HEK293 (cell line): ENCODE measurements around the gene IGF2BP1.
"Not testable (repeated sequence)": the region's sequence is repeated elsewhere in the genome, so short reads cannot be mapped to it uniquely, and the experiment has no call there.

Experiments
- CTCF ChIA-PET: fragments of 350-600 bp; formaldehyde crosslinking; extraction: SDS; loops from one replicate; lab custom pipeline; 2021; ENCODE audit warnings: antibody characterized with exemption; lab: Yijun Ruan, JAX
- POLR2A ChIA-PET: fragments of 300-600 bp; formaldehyde crosslinking; extraction: SDS; loops from one replicate; lab custom pipeline; 2020; ENCODE audit warnings: antibody characterized with exemption, inconsistent platforms; lab: Yijun Ruan, JAX
- H3K27ac ChIP-seq: fragments of 200-500 bp; sonication (Bioruptor generic); 2 replicates; pipeline ENCODE4 v1.5.1; 2014; ENCODE audit warnings: low read depth, low read length, control low read depth, inconsistent platforms; ENCODE audit errors: extremely low read depth
- H3K36me3 ChIP-seq, 2 experiments: fragments of 200-500 bp in 1 of 2; sonication (Bioruptor generic) in 1 of 2; 1 replicate in 1 of 2; 2 replicates in 1 of 2; pipeline ENCODE4 v1.5.1; 2014 to 2017; ENCODE audit warnings: inconsistent platforms in 2 of 2, low read length in 2 of 2; ENCODE audit not compliant: control insufficient read depth in 2 of 2, insufficient read depth in 1 of 2
- H3K4me1 ChIP-seq: fragments of 200-500 bp; sonication (Bioruptor generic); 2 replicates; pipeline ENCODE4 v1.5.1; 2014; ENCODE audit warnings: mild to moderate bottlenecking, low read length, inconsistent platforms; ENCODE audit not compliant: control insufficient read depth, insufficient read depth
- H3K4me3 ChIP-seq: 2 replicates; pipeline ENCODE4 v1.5.1; 2011; ENCODE audit warnings: low read depth, mild to moderate bottlenecking, control low read depth, low read length, moderate library complexity
- H3K9me3 ChIP-seq: fragments of 200-500 bp; sonication (Bioruptor generic); 2 replicates; pipeline ENCODE4 v1.5.1; 2014; ENCODE audit warnings: low read depth, low read length, inconsistent platforms; ENCODE audit not compliant: control insufficient read depth, insufficient read depth
- IKZF3 ChIP-seq: fragments of 450-650 bp; IDR thresholded peaks from 2 replicates; pipeline ENCODE4 v1.5.0; 2018; ENCODE audit warnings: missing biosample characterization, mild to moderate bottlenecking, missing genetic modification characterization, moderate library complexity
- KLF1 ChIP-seq: fragments of 450-650 bp; formaldehyde crosslinking; IDR thresholded peaks from 2 replicates; pipeline ENCODE4 v1.5.1; 2016; ENCODE audit warnings: missing biosample characterization, missing genetic modification characterization
- PRDM10 ChIP-seq: fragments of 450-650 bp; formaldehyde crosslinking; IDR thresholded peaks from 2 replicates; pipeline ENCODE4 v1.5.1; 2016; ENCODE audit warnings: missing biosample characterization, missing genetic modification characterization
- SP2 ChIP-seq: fragments of 450-650 bp; formaldehyde crosslinking; IDR thresholded peaks from 2 replicates; pipeline ENCODE4 v1.5.1; 2016; ENCODE audit warnings: missing biosample characterization, missing genetic modification characterization
- ZBTB10 ChIP-seq: fragments of 450-650 bp; formaldehyde crosslinking; IDR thresholded peaks from 2 replicates; pipeline ENCODE4 v1.5.1; 2016; ENCODE audit warnings: missing biosample characterization, missing genetic modification characterization
- ZFHX2 ChIP-seq: fragments of 450-650 bp; formaldehyde crosslinking; conservative IDR thresholded peaks from 2 replicates; pipeline ENCODE4 v1.5.1; 2016; ENCODE audit warnings: missing biosample characterization, missing genetic modification characterization
- ZNF138 ChIP-seq: fragments of 450-650 bp; formaldehyde crosslinking; IDR thresholded peaks from 2 replicates; pipeline ENCODE4 v1.5.1; 2016; ENCODE audit warnings: missing biosample characterization, missing genetic modification characterization, borderline replicate concordance
- ZNF146 ChIP-seq: fragments of 450-650 bp; formaldehyde crosslinking; IDR thresholded peaks from 2 replicates; pipeline ENCODE4 v1.5.1; 2016; ENCODE audit warnings: missing biosample characterization, missing genetic modification characterization
- ZNF239 ChIP-seq: fragments of 450-650 bp; formaldehyde crosslinking; IDR thresholded peaks from 2 replicates; pipeline ENCODE4 v1.5.1; 2016; ENCODE audit warnings: missing biosample characterization, missing genetic modification characterization
- ZNF302 ChIP-seq: fragments of 450-650 bp; formaldehyde crosslinking; IDR thresholded peaks from 2 replicates; pipeline ENCODE4 v1.5.1; 2016; ENCODE audit warnings: missing biosample characterization, missing genetic modification characterization, low read depth
- ZNF48 ChIP-seq: fragments of 450-650 bp; formaldehyde crosslinking; IDR thresholded peaks from 2 replicates; pipeline ENCODE4 v1.5.1; 2016; ENCODE audit warnings: missing biosample characterization, missing genetic modification characterization
- ZNF654 ChIP-seq: fragments of 450-650 bp; formaldehyde crosslinking; IDR thresholded peaks from 2 replicates; pipeline ENCODE4 v1.5.1; 2016; ENCODE audit warnings: low read depth, missing biosample characterization, missing genetic modification characterization
- ZSCAN16 ChIP-seq: fragments of 450-650 bp; formaldehyde crosslinking; IDR thresholded peaks from 2 replicates; pipeline ENCODE4 v1.5.1; 2016; ENCODE audit warnings: missing biosample characterization, missing genetic modification characterization
- TF ChIP-seq, protein P1 (sequence below): sonication (generic); formaldehyde crosslinking; IDR thresholded peaks from 2 replicates; pipeline ENCODE4 v1.8.1; 2022; ENCODE audit warnings: mild to moderate bottlenecking, moderate library complexity, missing genetic modification reagents
- TF ChIP-seq, protein P2 (sequence below): fragments of 450-650 bp; formaldehyde crosslinking; IDR thresholded peaks from 2 replicates; pipeline ENCODE4 v1.5.1; 2017; ENCODE audit warnings: missing biosample characterization, mild to moderate bottlenecking, missing genetic modification characterization, moderate library complexity
- TF ChIP-seq, protein P3 (sequence below): fragments of 450-650 bp; formaldehyde crosslinking; IDR thresholded peaks from 2 replicates; pipeline ENCODE4 v1.5.1; 2016; ENCODE audit warnings: missing biosample characterization, missing genetic modification characterization
- TF ChIP-seq, protein P4 (sequence below): fragments of 450-650 bp; formaldehyde crosslinking; IDR thresholded peaks from 2 replicates; pipeline ENCODE4 v1.5.1; 2016; ENCODE audit warnings: missing biosample characterization, missing genetic modification characterization

IGF2BP1 gene

GRCh38 chr17:49082231-49082630, 85.0 kb downstream of the IGF2BP1 start:
- no peak for TF ChIP-seq KLF1
- TF ChIP-seq ZNF239 = no peak
- TF ChIP-seq SP2 (tag by site-specific recombination) = no peak
- TF ChIP-seq ZNF48 (tag by site-specific recombination) = no peak
- no peak for TF ChIP-seq PRDM10
- TF ChIP-seq, protein P1, sequence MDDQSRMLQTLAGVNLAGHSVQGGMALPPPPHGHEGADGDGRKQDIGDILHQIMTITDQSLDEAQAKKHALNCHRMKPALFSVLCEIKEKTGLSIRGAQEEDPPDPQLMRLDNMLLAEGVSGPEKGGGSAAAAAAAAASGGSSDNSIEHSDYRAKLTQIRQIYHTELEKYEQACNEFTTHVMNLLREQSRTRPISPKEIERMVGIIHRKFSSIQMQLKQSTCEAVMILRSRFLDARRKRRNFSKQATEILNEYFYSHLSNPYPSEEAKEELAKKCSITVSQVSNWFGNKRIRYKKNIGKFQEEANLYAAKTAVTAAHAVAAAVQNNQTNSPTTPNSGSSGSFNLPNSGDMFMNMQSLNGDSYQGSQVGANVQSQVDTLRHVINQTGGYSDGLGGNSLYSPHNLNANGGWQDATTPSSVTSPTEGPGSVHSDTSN (CRISPR knock-in tag) = no peak
- no peak for TF ChIP-seq IKZF3 (tag by site-specific recombination)
- TF ChIP-seq ZNF138 (tag by site-specific recombination) = no peak
- TF ChIP-seq, protein P2, sequence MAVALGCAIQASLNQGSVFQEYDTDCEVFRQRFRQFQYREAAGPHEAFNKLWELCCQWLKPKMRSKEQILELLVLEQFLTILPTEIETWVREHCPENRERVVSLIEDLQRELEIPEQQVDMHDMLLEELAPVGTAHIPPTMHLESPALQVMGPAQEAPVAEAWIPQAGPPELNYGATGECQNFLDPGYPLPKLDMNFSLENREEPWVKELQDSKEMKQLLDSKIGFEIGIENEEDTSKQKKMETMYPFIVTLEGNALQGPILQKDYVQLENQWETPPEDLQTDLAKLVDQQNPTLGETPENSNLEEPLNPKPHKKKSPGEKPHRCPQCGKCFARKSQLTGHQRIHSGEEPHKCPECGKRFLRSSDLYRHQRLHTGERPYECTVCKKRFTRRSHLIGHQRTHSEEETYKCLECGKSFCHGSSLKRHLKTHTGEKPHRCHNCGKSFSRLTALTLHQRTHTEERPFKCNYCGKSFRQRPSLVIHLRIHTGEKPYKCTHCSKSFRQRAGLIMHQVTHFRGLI (tag by site-specific recombination) = no peak
- no peak for TF ChIP-seq ZSCAN16 (tag by site-specific recombination)
- no peak for TF ChIP-seq ZNF146 (tag by site-specific recombination)
- no peak for TF ChIP-seq ZBTB10
- TF ChIP-seq ZNF302 (tag by site-specific recombination) = no peak
- no peak for TF ChIP-seq ZFHX2 (tag by site-specific recombination)
- TF ChIP-seq, protein P3, sequence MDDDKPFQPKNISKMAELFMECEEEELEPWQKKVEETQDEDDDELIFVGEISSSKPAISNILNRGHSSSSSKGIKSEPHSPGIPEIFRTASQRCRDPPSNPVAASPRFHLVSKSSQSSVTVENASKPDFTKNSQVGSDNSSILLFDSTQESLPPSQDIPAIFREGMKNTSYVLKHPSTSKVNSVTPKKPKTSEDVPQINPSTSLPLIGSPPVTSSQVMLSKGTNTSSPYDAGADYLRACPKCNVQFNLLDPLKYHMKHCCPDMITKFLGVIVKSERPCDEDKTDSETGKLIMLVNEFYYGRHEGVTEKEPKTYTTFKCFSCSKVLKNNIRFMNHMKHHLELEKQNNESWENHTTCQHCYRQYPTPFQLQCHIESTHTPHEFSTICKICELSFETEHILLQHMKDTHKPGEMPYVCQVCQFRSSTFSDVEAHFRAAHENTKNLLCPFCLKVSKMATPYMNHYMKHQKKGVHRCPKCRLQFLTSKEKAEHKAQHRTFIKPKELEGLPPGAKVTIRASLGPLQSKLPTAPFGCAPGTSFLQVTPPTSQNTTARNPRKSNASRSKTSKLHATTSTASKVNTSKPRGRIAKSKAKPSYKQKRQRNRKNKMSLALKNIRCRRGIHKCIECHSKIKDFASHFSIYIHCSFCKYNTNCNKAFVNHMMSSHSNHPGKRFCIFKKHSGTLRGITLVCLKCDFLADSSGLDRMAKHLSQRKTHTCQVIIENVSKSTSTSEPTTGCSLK = no peak
- no peak for TF ChIP-seq ZNF654 (tag by site-specific recombination)
- TF ChIP-seq, protein P4, sequence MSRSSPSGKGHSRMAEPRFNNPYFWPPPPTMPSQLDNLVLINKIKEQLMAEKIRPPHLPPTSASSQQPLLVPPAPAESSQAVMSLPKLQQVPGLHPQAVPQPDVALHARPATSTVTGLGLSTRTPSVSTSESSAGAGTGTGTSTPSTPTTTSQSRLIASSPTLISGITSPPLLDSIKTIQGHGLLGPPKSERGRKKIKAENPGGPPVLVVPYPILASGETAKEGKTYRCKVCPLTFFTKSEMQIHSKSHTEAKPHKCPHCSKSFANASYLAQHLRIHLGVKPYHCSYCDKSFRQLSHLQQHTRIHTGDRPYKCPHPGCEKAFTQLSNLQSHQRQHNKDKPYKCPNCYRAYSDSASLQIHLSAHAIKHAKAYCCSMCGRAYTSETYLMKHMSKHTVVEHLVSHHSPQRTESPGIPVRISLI (tag by site-specific recombination) = no peak
- Histone ChIP-seq H3K27ac (no peak overlapping the region), H3K9me3 (no peaks in the 10 kb centered on the region), H3K4me1 (no peaks in the 10 kb centered on the region), H3K4me3 (no peak overlapping the region), H3K36me3 (no peaks in the 10 kb centered on the region)
- ChIA-PET CTCF (interaction anchor here (0.5 kb wide), 1 partner anchor 297 kb away, joined by 3 read pairs; no protein-coding TSS in a partner anchor), POLR2A (no interaction called here)

- CTCF ChIA-PET, H3K9me3 ChIP-seq, H3K4me1 ChIP-seq, H3K36me3 ChIP-seq, H3K4me3 ChIP-seq, H3K27ac ChIP-seq: not testable (repeated sequence)
- POLR2A ChIA-PET = interaction anchor here (0.7 kb wide), 1 partner anchor 141 kb away, joined by 3 read pairs; no protein-coding TSS in a partner anchor
These were observed 87.9 kb downstream of the IGF2BP1 start for GRCh38 chr17:49085046-49085445.
